GM21447 (cell line): ENCODE data around the gene TFIP11.
"Not testable (repeated sequence)": the region's sequence is repeated elsewhere in the genome, so short reads cannot be mapped to it uniquely, and the experiment has no call there.

Experiments used
- ATAC-seq: cut with Tn5 transposase; IDR thresholded peaks from one replicate; pipeline ENCODE4 v1.9.1; 2021; ENCODE audit not compliant: unreplicated experiment

The TFIP11 gene

GRCh38 chr22:26541167-26541819 lies 29.0 kb upstream of the TFIP11 start:
- no peak for ATAC-seq

GRCh38 chr22:26540119-26540518 lies 27.8 kb upstream of the TFIP11 start:
- no peak for ATAC-seq

- no peak for ATAC-seq
Observed at GRCh38 chr22:26536762-26537134, 24.5 kb upstream of the TFIP11 start.

GRCh38 chr22:26536056-26536761 lies 23.9 kb upstream of the TFIP11 start:
- no peak for ATAC-seq

- no peak for ATAC-seq
Observed at GRCh38 chr22:26535603-26535908, 23.3 kb upstream of the TFIP11 start.

GRCh38 chr22:26534874-26535602 lies 22.8 kb upstream of the TFIP11 start:
- no peak for ATAC-seq

- ATAC-seq = no peak
Observed at GRCh38 chr22:26534171-26534855, 22.0 kb upstream of the TFIP11 start.

- ATAC-seq = no peak
Observed at GRCh38 chr22:26529345-26529744, 17.1 kb upstream of the TFIP11 start.

- ATAC-seq = not testable (repeated sequence)
Observed at GRCh38 chr22:26528518-26528917, 16.2 kb upstream of the TFIP11 start.

- no peak for ATAC-seq
Observed at GRCh38 chr22:26527574-26528465, 15.5 kb upstream of the TFIP11 start.

- no peak for ATAC-seq
Observed at GRCh38 chr22:26527167-26527566, 14.9 kb upstream of the TFIP11 start.

- ATAC-seq = no peak
Observed at GRCh38 chr22:26525946-26526564, 13.8 kb upstream of the TFIP11 start.

GRCh38 chr22:26524870-26525269 lies 12.6 kb upstream of the TFIP11 start:
- ATAC-seq = no peak

- no peak for ATAC-seq
Observed at GRCh38 chr22:26522592-26522991, 10.3 kb upstream of the TFIP11 start.

- ATAC-seq = no peak
Observed at GRCh38 chr22:26522012-26522411, 9.7 kb upstream of the TFIP11 start.

GRCh38 chr22:26517429-26517828 lies 5.2 kb upstream of the TFIP11 start:
- ATAC-seq = no peak

GRCh38 chr22:26516503-26516902 lies 4.2 kb upstream of the TFIP11 start:
- ATAC-seq = no peak

GRCh38 chr22:26515931-26516330 lies 3.7 kb upstream of the TFIP11 start:
- no peak for ATAC-seq

- ATAC-seq = no peak
Observed at GRCh38 chr22:26514419-26515161, 2.3 kb upstream of the TFIP11 start.

- no peak for ATAC-seq
Observed at GRCh38 chr22:26513838-26514237, 1.6 kb upstream of the TFIP11 start.
